ENCODE results near the gene ADAM15.

GRCh38 chr1:155084722-155085503 lies 33.8 kb downstream of the ADAM15 start:
- TF ChIP-seq CTCF (IDR thresholded peaks at IDR 0.05; ENCODE audit: poor library complexity, severe bottlenecking) (peak; percentile 99), SMC3 (conservative IDR thresholded peaks at IDR 0.05; ENCODE audit: poor library complexity) (peak; percentile 97), EP300 (conservative IDR thresholded peaks at IDR 0.05; ENCODE audit: poor library complexity, severe bottlenecking) (peak; percentile 71), EZH2 (IDR thresholded peaks at IDR 0.05; ENCODE audit: borderline replicate concordance, insufficient read depth, low read length, poor library complexity, severe bottlenecking) (no peak)

All from neural cell (in vitro differentiated cells).